IPS DF 4.7 (cell line): ENCODE measurements around the gene ARAF.

Source experiments
- DNase-seq: peaks from one replicate; pipeline ENCODE4 v3.0.0-alpha.2; 2013; ENCODE audit warnings: low spot score; ENCODE audit errors: extremely low read depth

ARAF gene

DNA sequence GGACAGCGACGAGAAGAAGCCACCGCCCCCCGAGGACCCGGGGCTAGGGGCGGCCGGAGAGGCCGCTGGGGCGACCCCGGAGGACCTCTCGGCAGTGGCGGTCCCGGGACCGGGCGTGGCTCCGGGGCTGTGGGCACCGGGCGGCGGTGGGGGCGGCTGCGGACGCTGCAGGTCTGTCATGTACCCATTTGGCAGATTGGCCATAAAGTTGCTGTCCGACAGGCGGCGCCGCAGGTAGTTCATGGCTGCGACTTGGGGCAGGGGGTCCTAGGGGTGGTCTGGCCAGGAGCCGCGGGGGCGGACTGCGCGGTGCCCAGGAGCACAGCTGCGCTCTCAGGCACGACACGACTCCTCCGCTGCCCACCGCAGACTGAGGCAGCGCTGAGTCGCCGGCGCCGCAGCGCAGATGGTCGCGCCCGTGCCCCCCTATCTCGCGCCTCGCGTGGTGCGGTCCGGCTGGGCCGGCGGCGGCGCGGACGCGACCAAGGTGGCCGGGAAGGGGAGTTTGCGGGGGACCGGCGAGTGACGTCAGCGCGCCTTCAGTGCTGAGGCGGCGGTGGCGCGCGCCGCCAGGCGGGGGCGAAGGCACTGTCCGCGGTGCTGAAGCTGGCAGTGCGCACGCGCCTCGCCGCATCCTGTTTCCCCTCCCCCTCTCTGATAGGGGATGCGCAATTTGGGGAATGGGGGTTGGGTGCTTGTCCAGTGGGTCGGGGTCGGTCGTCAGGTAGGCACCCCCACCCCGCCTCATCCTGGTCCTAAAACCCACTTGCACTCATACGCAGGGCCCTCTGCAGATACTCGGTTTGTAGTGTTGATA lies 58.7 kb downstream of the ARAF start, which contains the start of gene SYN1:
TSS of gene SYN1 (minus strand) at position 372 of the 817 bp plus-strand sequence. CDS start at position 243, 129 bp downstream.
- no peak for DNase-seq

DNA sequence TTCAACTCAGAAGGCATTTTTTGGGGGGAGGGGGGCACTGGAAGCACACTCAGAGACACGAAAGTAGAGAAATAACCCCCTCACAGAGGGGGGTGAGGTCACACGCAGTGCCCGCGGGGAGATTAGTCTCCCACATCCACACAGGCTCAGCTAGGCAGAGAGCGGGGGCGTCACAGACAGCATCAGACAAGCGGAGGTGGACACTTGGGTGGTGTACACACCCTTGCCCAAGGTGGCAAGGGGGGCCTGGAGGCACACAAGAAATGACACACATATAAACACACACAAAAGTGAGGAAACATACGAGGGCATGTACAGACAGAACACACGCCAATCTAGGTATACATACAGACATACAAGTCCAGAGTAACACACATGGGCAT lies 59.3 kb downstream of the ARAF start:
- DNase-seq = no peak
